CD8-positive, alpha-beta memory T cell (primary cell): ENCODE data around the gene PTPN14. TPM values are rescaled to one million over a fixed set of nuclear protein-coding genes. Genes with fewer than 3 reads are reported as not detected.
"Not testable (repeated sequence)": the region's sequence is repeated elsewhere in the genome, so short reads cannot be mapped to it uniquely, and the experiment has no call there.

Experiments used
- CTCF ChIA-PET: fragments of 350-600 bp; sonication (Branson Sonifier 250); formaldehyde crosslinking; loops from one replicate; lab custom pipeline; 2021; ENCODE audit warnings: antibody characterized with exemption; lab: Charles Lee
- POLR2A ChIA-PET: fragments of 350-600 bp; sonication (Branson Sonifier 250); formaldehyde crosslinking; loops from one replicate; lab custom pipeline; 2021; ENCODE audit warnings: antibody characterized with exemption; lab: Charles Lee
- DNase-seq, 5 donors: peaks; one replicate each; pipeline versions ENCODE4 v3.0.0 to v3.0.0-alpha.2; 2020 to 2022; ENCODE audit warnings: mixed read lengths in 1 of 5
- H3K27ac ChIP-seq: one replicate; pipeline ENCODE4 v1.7.0; 2013; ENCODE audit warnings: low read depth, mild to moderate bottlenecking, low read length, moderate library complexity
- H3K27me3 ChIP-seq: 2 replicates; pipeline ENCODE4 v1.7.0; 2013; ENCODE audit warnings: low read length, mild to moderate bottlenecking; ENCODE audit not compliant: insufficient read depth, poor library complexity, severe bottlenecking
- H3K36me3 ChIP-seq: 2 replicates; pipeline ENCODE4 v1.7.0; 2013; ENCODE audit warnings: mild to moderate bottlenecking, low read length, moderate library complexity; ENCODE audit not compliant: insufficient read depth
- H3K4me1 ChIP-seq: 2 replicates; pipeline ENCODE4 v1.7.0; 2013; ENCODE audit warnings: mild to moderate bottlenecking, low read length, moderate library complexity; ENCODE audit not compliant: insufficient read depth
- H3K4me3 ChIP-seq: 2 replicates; pipeline ENCODE4 v1.7.0; 2013; ENCODE audit warnings: mild to moderate bottlenecking, low read length
- H3K9me3 ChIP-seq: 2 replicates; pipeline ENCODE4 v1.7.0; 2013; ENCODE audit warnings: mild to moderate bottlenecking, low read length
- H3K27ac Mint-ChIP-seq, 8 donors: one replicate each; pipeline ENCODE4 v1.8.0; 2020 to 2021; ENCODE audit warnings: mixed read lengths in 8 of 8, mild to moderate bottlenecking in 6 of 8, inconsistent platforms in 3 of 8, moderate library complexity in 3 of 8
- H3K27me3 Mint-ChIP-seq, 2 donors: one replicate each; pipeline ENCODE4 v1.8.0; 2020 to 2021; ENCODE audit warnings: mixed read lengths in 2 of 2, mild to moderate bottlenecking in 1 of 2, moderate library complexity in 1 of 2
- H3K36me3 Mint-ChIP-seq, 3 donors: one replicate each; pipeline ENCODE4 v1.8.0; 2020 to 2021; ENCODE audit warnings: mixed read lengths in 3 of 3, inconsistent platforms in 1 of 3, mild to moderate bottlenecking in 1 of 3
- H3K4me1 Mint-ChIP-seq, 3 donors: one replicate each; pipeline ENCODE4 v1.8.0; 2020 to 2021; ENCODE audit warnings: mixed read lengths in 3 of 3, inconsistent platforms in 1 of 3, mild to moderate bottlenecking in 1 of 3
- H3K4me3 Mint-ChIP-seq, 7 donors: one replicate each; pipeline ENCODE4 v1.8.0; 2020 to 2021; ENCODE audit warnings: mixed read lengths in 7 of 7, mild to moderate bottlenecking in 6 of 7, moderate library complexity in 4 of 7, inconsistent platforms in 2 of 7
- H3K9me3 Mint-ChIP-seq, 5 donors: one replicate each; pipeline ENCODE4 v1.8.0; 2020 to 2022; ENCODE audit warnings: mixed read lengths in 5 of 5, mild to moderate bottlenecking in 3 of 5, moderate library complexity in 2 of 5, inconsistent platforms in 1 of 5
- polyA plus RNA-seq: library from polyadenylated mRNA; unstranded; fragments of 300-500 nt; fragmentation: Illumina TruSeq; gene quantifications from one replicate; pipeline ENCODE4 v1.2.3, GENCODE V29; 2021
- total RNA-seq, 2 experiments: library from RNA; stranded (reverse); gene quantifications; one replicate each; pipeline ENCODE4 v1.2.3, GENCODE V29; 2021

The PTPN14 gene
- total and polyA plus RNA-seq, 3 experiments from 2014 or later, result 0.70 to 0.91 (median 0.79) TPM

DNA sequence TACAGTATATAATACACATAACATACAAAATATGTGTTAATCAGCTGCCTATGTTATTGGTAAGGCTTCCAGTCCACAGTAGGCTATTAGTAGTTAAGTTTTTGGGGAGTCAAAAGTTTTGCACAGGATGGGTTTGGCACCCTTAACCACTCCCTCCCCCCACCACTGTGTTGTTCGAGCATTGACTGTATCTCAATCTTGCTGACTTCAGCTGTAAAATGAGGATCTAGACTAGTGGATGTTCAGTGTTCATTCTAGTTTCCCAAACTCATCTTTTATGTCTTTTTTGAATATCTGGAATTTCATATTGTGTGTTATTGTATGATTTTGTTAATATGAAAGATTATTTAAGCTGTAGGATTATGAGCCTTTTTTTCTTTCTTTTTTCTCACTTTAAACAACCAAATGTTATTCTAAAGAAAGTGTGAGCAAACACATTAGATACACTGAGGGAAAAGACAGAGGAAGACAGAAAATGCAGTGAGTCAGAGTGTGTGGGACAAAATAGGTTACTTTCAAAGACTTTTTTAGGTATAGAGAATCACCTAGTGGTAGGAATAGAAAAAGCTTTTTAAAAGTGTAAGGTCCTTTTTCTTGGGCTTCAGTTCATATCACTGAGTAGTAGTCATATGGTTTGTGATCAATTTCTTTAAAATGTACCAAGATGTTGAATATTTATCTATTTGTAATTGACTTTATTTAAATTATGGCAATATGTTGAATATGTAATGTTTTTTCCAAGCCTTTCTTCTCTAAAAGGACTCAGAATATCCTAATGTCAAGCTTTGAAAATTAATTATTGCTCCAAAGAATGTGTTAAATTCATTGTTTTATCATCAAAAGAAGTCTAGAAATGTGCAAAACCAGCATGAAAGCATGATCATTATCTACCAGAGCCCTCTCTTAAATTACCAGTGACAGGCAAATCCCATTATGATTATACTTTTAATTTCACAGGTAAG is 33.7 kb upstream of the PTPN14 start:
- Mint-ChIP-seq H3K9me3 (no peaks in the 10 kb centered on the region), H3K4me1 (no peaks in the 10 kb centered on the region), H3K27me3 (peaks cover 5 to 45% of the 10 kb centered on the region in 2 donors), H3K36me3 (no peaks in the 10 kb centered on the region), H3K4me3 (no peak overlapping the region), H3K27ac (peak overlapping the region in 1 of 8 donors; percentile 43)
- no peaks in the 10 kb centered on the region for H3K4me1 ChIP-seq
- POLR2A ChIA-PET, result no interaction called here
- DNase-seq, result no peak
- no peaks in the 10 kb centered on the region for H3K27me3 ChIP-seq
- H3K4me3 ChIP-seq, result no peak overlapping the region
- no peaks in the 10 kb centered on the region for H3K36me3 ChIP-seq
- H3K27ac ChIP-seq, result no peak overlapping the region
- CTCF ChIA-PET, result interaction anchor here (3.2 kb wide), 1 partner anchor 324 kb away, joined by 8 read pairs; no protein-coding TSS in a partner anchor
- H3K9me3 ChIP-seq, result no peaks in the 10 kb centered on the region

GRCh38 chr1:214583824-214584554 is 32.6 kb upstream of the PTPN14 start:
- no peaks in the 10 kb centered on the region for H3K9me3 Mint-ChIP-seq

DNA sequence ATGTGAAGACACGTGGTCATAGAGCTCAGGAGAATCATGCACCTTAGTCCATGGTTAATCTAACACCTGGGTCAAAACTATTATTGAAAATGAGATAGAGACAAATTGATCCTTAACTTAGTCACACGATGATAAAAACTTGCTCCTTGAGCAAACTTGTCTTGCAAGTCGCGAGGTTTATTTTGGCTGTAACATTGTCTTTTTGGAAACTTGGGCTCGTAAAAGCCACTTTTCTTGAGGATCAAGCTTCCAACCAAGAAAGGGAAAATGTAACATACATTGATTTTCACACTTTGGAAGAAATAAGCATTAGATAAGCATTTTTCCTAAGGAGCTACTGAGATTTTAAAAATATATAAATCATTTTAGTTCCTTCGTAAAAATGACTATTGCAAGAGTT is 31.7 kb upstream of the PTPN14 start:
- Histone ChIP-seq H3K36me3 (no peaks in the 10 kb centered on the region), H3K9me3 (no peaks in the 10 kb centered on the region), H3K27me3 (no peaks in the 10 kb centered on the region), H3K4me1 (no peaks in the 10 kb centered on the region), H3K4me3 (no peak overlapping the region), H3K27ac (no peak overlapping the region)
- DNase-seq, result no peak
- H3K4me1 Mint-ChIP-seq, result no peaks in the 10 kb centered on the region
- no peak overlapping the region for H3K4me3 Mint-ChIP-seq
- H3K27ac Mint-ChIP-seq, result no peak overlapping the region
- peaks cover 3 to 33% of the 10 kb centered on the region in 2 donors for H3K27me3 Mint-ChIP-seq
- ChIA-PET CTCF (no interaction called here), POLR2A (no interaction called here)
- peaks cover 0 to under 1% (median 0%) of the 10 kb centered on the region in 3 donors for H3K36me3 Mint-ChIP-seq
- peaks cover 0 to 1% (median under 1%) of the 10 kb centered on the region in 5 donors for H3K9me3 Mint-ChIP-seq

More at GRCh38 chr1:214583824-214584554, 32.6 kb upstream of the PTPN14 start:
- DNase-seq, result no peak
- ChIA-PET CTCF (no interaction called here), POLR2A (no interaction called here)
- H3K27me3 ChIP-seq, result no peaks in the 10 kb centered on the region
- no peak overlapping the region for H3K4me3 ChIP-seq
- no peaks in the 10 kb centered on the region for H3K4me1 ChIP-seq
- H3K9me3 ChIP-seq, result no peaks in the 10 kb centered on the region
- no peaks in the 10 kb centered on the region for H3K36me3 ChIP-seq
- H3K4me1 Mint-ChIP-seq, result no peaks in the 10 kb centered on the region
- H3K27me3 Mint-ChIP-seq, result peaks cover 4 to 39% of the 10 kb centered on the region in 2 donors
- no peaks in the 10 kb centered on the region for H3K36me3 Mint-ChIP-seq
- no peak overlapping the region for H3K27ac Mint-ChIP-seq
- no peak overlapping the region for H3K27ac ChIP-seq
- no peak overlapping the region for H3K4me3 Mint-ChIP-seq

GRCh38 chr1:214582289-214582891 is 31.0 kb upstream of the PTPN14 start:
- no peaks in the 10 kb centered on the region for H3K36me3 ChIP-seq
- Mint-ChIP-seq H3K9me3 (peaks cover 0 to 8% (median 8%) of the 10 kb centered on the region in 5 donors), H3K4me1 (no peaks in the 10 kb centered on the region), H3K27ac (no peak overlapping the region), H3K36me3 (peaks cover 0 to 8% (median 0%) of the 10 kb centered on the region in 3 donors), H3K4me3 (no peak overlapping the region), H3K27me3 (peaks cover 0 to 37% of the 10 kb centered on the region in 2 donors)
- H3K4me3 ChIP-seq, result no peak overlapping the region
- H3K27ac ChIP-seq, result no peak overlapping the region
- no peaks in the 10 kb centered on the region for H3K27me3 ChIP-seq
- ChIA-PET CTCF (no interaction called here), POLR2A (no interaction called here)
- H3K4me1 ChIP-seq, result no peaks in the 10 kb centered on the region
- H3K9me3 ChIP-seq, result no peaks in the 10 kb centered on the region
- DNase-seq, result no peak

DNA sequence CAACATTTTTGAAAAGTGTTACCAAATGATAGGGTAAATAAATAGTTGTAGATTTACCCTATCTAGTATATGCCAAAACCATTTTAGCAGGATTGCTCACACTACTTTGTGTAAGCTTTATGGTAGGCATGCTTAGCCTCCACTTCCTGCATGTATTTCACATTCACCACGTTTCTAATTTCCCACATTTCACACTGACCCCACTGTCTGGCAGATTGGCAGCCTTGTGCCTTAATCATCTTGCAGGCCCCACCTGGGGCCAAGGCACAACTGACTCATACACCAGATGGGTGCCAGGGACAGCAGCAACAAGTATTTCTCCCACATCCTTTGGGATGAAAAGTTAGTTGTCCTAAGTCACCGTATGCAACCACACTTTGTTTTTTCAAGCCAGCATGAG is 30.4 kb upstream of the PTPN14 start:
- Histone ChIP-seq H3K4me1 (no peaks in the 10 kb centered on the region), H3K27ac (no peak overlapping the region), H3K4me3 (no peak overlapping the region), H3K9me3 (peaks cover under 1% of the 10 kb centered on the region), H3K36me3 (no peaks in the 10 kb centered on the region), H3K27me3 (no peaks in the 10 kb centered on the region)
- no peaks in the 10 kb centered on the region for H3K4me1 Mint-ChIP-seq
- H3K36me3 Mint-ChIP-seq, result peaks cover 0 to 8% (median 0%) of the 10 kb centered on the region in 3 donors
- H3K27ac Mint-ChIP-seq, result no peak overlapping the region
- ChIA-PET CTCF (no interaction called here), POLR2A (no interaction called here)
- DNase-seq, result no peak
- H3K27me3 Mint-ChIP-seq, result peaks cover 0 to 37% of the 10 kb centered on the region in 2 donors
- peaks cover under 1 to 14% (median 12%) of the 10 kb centered on the region in 5 donors for H3K9me3 Mint-ChIP-seq
- H3K4me3 Mint-ChIP-seq, result no peak overlapping the region

DNA sequence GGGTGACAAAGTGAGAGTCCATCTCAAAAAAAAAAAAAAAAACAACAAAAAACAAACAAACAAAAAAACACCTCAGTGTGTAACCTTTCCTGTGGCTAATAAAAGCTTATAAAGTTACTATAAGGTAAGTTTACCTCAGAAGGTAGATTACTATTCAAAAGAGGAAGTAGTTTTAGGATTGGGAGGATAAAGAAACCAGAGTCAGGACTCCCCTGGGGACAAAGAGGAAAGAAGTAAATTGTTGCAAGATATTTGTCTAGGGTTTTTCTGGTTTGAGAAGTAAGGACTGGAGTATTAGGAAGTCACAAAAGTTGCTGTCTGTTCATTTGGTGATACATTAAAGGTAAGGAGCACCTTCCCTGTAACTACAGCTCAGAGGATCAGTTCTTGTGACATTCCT is 27.8 kb upstream of the PTPN14 start:
- Mint-ChIP-seq H3K9me3 (peaks cover 16 to 31% (median 25%) of the 10 kb centered on the region in 5 donors), H3K36me3 (peaks cover 0 to 19% (median 0%) of the 10 kb centered on the region in 3 donors), H3K4me3 (no peak overlapping the region), H3K27ac (no peak overlapping the region), H3K4me1 (no peaks in the 10 kb centered on the region), H3K27me3 (peaks cover 2 to 28% of the 10 kb centered on the region in 2 donors)
- Histone ChIP-seq H3K27me3 (no peaks in the 10 kb centered on the region), H3K36me3 (no peaks in the 10 kb centered on the region), H3K9me3 (peaks cover 8% of the 10 kb centered on the region), H3K4me1 (no peaks in the 10 kb centered on the region), H3K27ac (no peak overlapping the region), H3K4me3 (no peak overlapping the region)
- no peak for DNase-seq
- ChIA-PET POLR2A (no interaction called here), CTCF (no interaction called here)

- H3K4me1 ChIP-seq, H3K27ac Mint-ChIP-seq, H3K4me1 Mint-ChIP-seq, H3K9me3 ChIP-seq, DNase-seq, H3K27ac ChIP-seq, H3K4me3 ChIP-seq, H3K36me3 ChIP-seq, H3K27me3 ChIP-seq, H3K4me3 Mint-ChIP-seq, POLR2A ChIA-PET, CTCF ChIA-PET: not testable (repeated sequence)
- peaks cover 3 to 24% of the 10 kb centered on the region in 2 donors for H3K27me3 Mint-ChIP-seq
- peaks cover 0 to 19% (median 0%) of the 10 kb centered on the region in 3 donors for H3K36me3 Mint-ChIP-seq
- H3K9me3 Mint-ChIP-seq, result peaks cover 16 to 31% (median 25%) of the 10 kb centered on the region in 5 donors
Measured at GRCh38 chr1:214576120-214576519, 24.7 kb upstream of the PTPN14 start.
